ENCODE measurements around the gene DEPDC7.

DNA sequence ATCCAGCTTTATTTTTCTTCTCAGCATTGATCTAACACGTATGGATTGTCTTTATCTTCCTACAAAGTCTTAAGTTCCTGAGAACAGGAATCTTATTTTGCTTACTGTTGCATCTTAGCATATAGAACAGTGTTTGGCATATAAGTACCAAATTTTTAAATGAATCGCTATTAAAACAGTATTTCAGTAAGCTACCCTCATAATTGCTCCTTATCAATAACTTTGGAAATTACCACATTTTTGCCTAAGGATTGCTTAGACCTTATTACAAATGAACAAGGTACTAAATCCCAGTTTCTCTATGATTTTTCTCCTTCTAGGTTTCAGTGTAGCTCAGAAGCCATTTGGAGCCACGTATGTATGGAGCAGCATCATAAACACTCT is 9.7 kb downstream of the DEPDC7 start:
- TF ChIP-seq, protein P1, sequence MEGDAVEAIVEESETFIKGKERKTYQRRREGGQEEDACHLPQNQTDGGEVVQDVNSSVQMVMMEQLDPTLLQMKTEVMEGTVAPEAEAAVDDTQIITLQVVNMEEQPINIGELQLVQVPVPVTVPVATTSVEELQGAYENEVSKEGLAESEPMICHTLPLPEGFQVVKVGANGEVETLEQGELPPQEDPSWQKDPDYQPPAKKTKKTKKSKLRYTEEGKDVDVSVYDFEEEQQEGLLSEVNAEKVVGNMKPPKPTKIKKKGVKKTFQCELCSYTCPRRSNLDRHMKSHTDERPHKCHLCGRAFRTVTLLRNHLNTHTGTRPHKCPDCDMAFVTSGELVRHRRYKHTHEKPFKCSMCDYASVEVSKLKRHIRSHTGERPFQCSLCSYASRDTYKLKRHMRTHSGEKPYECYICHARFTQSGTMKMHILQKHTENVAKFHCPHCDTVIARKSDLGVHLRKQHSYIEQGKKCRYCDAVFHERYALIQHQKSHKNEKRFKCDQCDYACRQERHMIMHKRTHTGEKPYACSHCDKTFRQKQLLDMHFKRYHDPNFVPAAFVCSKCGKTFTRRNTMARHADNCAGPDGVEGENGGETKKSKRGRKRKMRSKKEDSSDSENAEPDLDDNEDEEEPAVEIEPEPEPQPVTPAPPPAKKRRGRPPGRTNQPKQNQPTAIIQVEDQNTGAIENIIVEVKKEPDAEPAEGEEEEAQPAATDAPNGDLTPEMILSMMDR (IDR thresholded peaks at IDR 0.05): no peak
- TF ChIP-seq EZH2 (IDR thresholded peaks at IDR 0.05; ENCODE audit: borderline replicate concordance, insufficient read depth, low read depth, low read length, poor library complexity, severe bottlenecking): no peak

Data from B cell (primary cell).